ENCODE measurements around the gene RBM19.

- TF ChIP-seq, protein P1, sequence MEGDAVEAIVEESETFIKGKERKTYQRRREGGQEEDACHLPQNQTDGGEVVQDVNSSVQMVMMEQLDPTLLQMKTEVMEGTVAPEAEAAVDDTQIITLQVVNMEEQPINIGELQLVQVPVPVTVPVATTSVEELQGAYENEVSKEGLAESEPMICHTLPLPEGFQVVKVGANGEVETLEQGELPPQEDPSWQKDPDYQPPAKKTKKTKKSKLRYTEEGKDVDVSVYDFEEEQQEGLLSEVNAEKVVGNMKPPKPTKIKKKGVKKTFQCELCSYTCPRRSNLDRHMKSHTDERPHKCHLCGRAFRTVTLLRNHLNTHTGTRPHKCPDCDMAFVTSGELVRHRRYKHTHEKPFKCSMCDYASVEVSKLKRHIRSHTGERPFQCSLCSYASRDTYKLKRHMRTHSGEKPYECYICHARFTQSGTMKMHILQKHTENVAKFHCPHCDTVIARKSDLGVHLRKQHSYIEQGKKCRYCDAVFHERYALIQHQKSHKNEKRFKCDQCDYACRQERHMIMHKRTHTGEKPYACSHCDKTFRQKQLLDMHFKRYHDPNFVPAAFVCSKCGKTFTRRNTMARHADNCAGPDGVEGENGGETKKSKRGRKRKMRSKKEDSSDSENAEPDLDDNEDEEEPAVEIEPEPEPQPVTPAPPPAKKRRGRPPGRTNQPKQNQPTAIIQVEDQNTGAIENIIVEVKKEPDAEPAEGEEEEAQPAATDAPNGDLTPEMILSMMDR (IDR thresholded peaks at IDR 0.05; ENCODE audit: low read length): no peak
- TF ChIP-seq EZH2 (IDR thresholded peaks at IDR 0.05; ENCODE audit: borderline replicate concordance, low read length): no peak
These were observed 21.3 kb upstream of the RBM19 start for GRCh38 chr12:113987261-113988063.
